ENCODE measurements around the gene KRT35. TPM values are rescaled to one million over a fixed set of nuclear protein-coding genes. Genes with fewer than 3 reads are reported as not detected.

The KRT35 gene
- total and polyA plus RNA-seq, 4 donors = not detected

DNA sequence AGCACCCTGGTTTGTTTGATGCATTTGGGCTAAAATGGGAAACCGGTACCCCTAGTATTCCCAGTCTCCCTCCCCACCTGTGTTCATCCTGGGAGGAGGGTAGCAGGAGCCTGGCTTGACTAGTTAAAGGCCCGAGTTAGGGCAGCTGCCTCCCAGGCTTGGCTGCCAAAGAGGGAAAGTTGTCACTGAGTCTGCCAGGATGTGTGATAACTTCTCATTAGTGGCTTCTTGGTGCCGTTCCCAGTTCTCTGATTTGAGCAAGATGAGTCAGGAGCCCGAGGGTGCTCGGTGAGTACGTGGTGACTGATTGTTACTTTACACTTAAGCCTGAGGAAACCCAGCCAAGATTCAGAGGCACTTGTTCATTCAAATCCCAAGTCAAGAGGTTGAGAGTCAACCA lies 16.3 kb downstream of the KRT35 start:
- no peak for DNase-seq (ENCODE audit: low spot score)
- Histone ChIP-seq H3K27me3 (ENCODE audit: control insufficient read depth in 4 of 4, insufficient read depth in 4 of 4, low read length in 3 of 4) (no peaks in the 10 kb centered on the region), H3K36me3 (ENCODE audit: control insufficient read depth in 4 of 4, insufficient read depth in 3 of 4, low read depth in 1 of 4, low read length in 3 of 4) (no peaks in the 10 kb centered on the region), H3K9me3 (ENCODE audit: control insufficient read depth in 4 of 4, low read length in 3 of 4) (no peaks in the 10 kb centered on the region), H3K4me3 (ENCODE audit: low read depth in 1 of 3, low read length in 3 of 3) (no peak overlapping the region), H3K4me1 (ENCODE audit: control insufficient read depth in 4 of 4, insufficient read depth in 4 of 4, low read length in 3 of 4) (no peaks in the 10 kb centered on the region), H3K27ac (ENCODE audit: low read depth in 1 of 2, low read length in 2 of 2) (no peak overlapping the region), H3K9ac (ENCODE audit: low read depth in 1 of 2, low read length in 2 of 2) (no peak overlapping the region)
- TF ChIP-seq HNF4A (conservative IDR thresholded peaks at IDR 0.05) = no peak
- 68% methylated on average over 6 of the region's 6 CpGs for WGBS

DNA sequence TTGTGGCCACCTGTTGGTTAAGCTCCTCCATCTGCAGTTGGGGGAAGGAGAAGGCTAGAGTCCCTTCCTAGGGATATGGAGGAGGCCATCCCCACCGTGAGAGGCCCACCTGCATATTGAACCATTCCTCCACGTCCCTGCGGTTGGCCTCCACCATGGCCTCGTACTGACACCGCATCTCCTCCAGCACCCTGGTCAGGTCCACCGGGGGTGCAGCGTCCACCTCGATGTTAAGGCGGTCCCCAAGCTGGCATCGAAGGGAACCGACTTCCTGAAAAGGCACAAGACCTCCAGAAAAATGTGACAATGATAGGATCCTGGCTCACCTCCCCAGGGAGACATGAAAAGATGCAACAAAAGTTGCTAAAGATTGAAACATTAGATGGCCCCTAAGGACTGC lies 16.8 kb downstream of the KRT35 start:
- Histone ChIP-seq H3K9me3 (ENCODE audit: control insufficient read depth in 4 of 4, low read length in 3 of 4) (no peaks in the 10 kb centered on the region), H3K9ac (ENCODE audit: low read depth in 1 of 2, low read length in 2 of 2) (no peak overlapping the region), H3K36me3 (ENCODE audit: control insufficient read depth in 4 of 4, insufficient read depth in 3 of 4, low read depth in 1 of 4, low read length in 3 of 4) (no peaks in the 10 kb centered on the region), H3K4me3 (ENCODE audit: low read depth in 1 of 3, low read length in 3 of 3) (no peak overlapping the region), H3K27me3 (ENCODE audit: control insufficient read depth in 4 of 4, insufficient read depth in 4 of 4, low read length in 3 of 4) (no peaks in the 10 kb centered on the region), H3K4me1 (ENCODE audit: control insufficient read depth in 4 of 4, insufficient read depth in 4 of 4, low read length in 3 of 4) (no peaks in the 10 kb centered on the region), H3K27ac (ENCODE audit: low read depth in 1 of 2, low read length in 2 of 2) (no peak overlapping the region)
- WGBS = 92% methylated on average over 11 of the region's 11 CpGs
- no peak for DNase-seq (ENCODE audit: low spot score)
- TF ChIP-seq RAD21 (IDR thresholded peaks at IDR 0.05) = no peak
- no peak for TF ChIP-seq FOXA1 (IDR thresholded peaks at IDR 0.05)
- TF ChIP-seq TAF1 (conservative IDR thresholded peaks at IDR 0.05) = no peak
- no peak for TF ChIP-seq SP1 (IDR thresholded peaks at IDR 0.05)
- TF ChIP-seq HNF4G (IDR thresholded peaks at IDR 0.05) = no peak
- no peak for TF ChIP-seq HNF4A (conservative IDR thresholded peaks at IDR 0.05)
- TF ChIP-seq EGR1 (IDR thresholded peaks at IDR 0.05; ENCODE audit: low read depth in 2 of 2) = no peak
- TF ChIP-seq, protein P1, sequence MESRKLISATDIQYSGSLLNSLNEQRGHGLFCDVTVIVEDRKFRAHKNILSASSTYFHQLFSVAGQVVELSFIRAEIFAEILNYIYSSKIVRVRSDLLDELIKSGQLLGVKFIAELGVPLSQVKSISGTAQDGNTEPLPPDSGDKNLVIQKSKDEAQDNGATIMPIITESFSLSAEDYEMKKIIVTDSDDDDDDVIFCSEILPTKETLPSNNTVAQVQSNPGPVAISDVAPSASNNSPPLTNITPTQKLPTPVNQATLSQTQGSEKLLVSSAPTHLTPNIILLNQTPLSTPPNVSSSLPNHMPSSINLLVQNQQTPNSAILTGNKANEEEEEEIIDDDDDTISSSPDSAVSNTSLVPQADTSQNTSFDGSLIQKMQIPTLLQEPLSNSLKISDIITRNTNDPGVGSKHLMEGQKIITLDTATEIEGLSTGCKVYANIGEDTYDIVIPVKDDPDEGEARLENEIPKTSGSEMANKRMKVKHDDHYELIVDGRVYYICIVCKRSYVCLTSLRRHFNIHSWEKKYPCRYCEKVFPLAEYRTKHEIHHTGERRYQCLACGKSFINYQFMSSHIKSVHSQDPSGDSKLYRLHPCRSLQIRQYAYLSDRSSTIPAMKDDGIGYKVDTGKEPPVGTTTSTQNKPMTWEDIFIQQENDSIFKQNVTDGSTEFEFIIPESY (IDR thresholded peaks at IDR 0.05) = no peak
- no peak for TF ChIP-seq REST (IDR thresholded peaks at IDR 0.05)
- TF ChIP-seq GABPA (IDR thresholded peaks at IDR 0.05 in 1 of 2, conservative IDR thresholded peaks at IDR 0.05 in 1 of 2) = no peak

DNA sequence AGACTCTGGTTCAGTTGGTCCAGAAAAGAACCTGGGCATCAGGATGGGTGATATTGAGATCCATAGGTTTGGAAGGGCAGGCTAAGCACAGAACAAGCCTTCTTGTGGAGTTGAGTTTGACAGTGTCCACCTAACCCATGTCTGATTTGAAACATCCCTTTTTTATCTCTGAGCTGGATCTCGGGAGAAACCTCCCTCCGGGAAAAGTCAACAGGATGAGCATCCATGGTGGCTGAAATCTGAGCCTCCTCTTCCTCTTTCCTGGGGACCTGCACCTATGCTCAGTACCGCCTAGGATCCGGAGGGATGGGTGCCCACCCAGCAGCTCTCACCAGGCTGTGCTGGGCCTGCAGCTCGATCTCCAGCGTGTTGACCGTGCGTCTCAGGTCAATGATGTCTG lies 17.2 kb downstream of the KRT35 start:
- H3K4me1 ChIP-seq (ENCODE audit: control insufficient read depth in 4 of 4, insufficient read depth in 4 of 4, low read length in 3 of 4) = no peaks in the 10 kb centered on the region
- H3K36me3 ChIP-seq (ENCODE audit: control insufficient read depth in 4 of 4, insufficient read depth in 3 of 4, low read depth in 1 of 4, low read length in 3 of 4) = no peaks in the 10 kb centered on the region
- H3K27me3 ChIP-seq (ENCODE audit: control insufficient read depth in 4 of 4, insufficient read depth in 4 of 4, low read length in 3 of 4) = no peaks in the 10 kb centered on the region
- no peak for DNase-seq (ENCODE audit: low spot score)
- WGBS = 85% methylated on average over 8 of the region's 8 CpGs
- H3K4me3 ChIP-seq (ENCODE audit: low read depth in 1 of 3, low read length in 3 of 3) = no peak overlapping the region
- H3K27ac ChIP-seq (ENCODE audit: low read depth in 1 of 2, low read length in 2 of 2) = no peak overlapping the region
- H3K9ac ChIP-seq (ENCODE audit: low read depth in 1 of 2, low read length in 2 of 2) = no peak overlapping the region
- no peaks in the 10 kb centered on the region for H3K9me3 ChIP-seq (ENCODE audit: control insufficient read depth in 4 of 4, low read length in 3 of 4)
- TF ChIP-seq YY1 (IDR thresholded peaks at IDR 0.05) (no peak), RAD21 (IDR thresholded peaks at IDR 0.05) (no peak), FOXA2 (IDR thresholded peaks at IDR 0.05) (no peak), NR2F2 (IDR thresholded peaks at IDR 0.05) (no peak), SP1 (IDR thresholded peaks at IDR 0.05) (no peak), JUND (IDR thresholded peaks at IDR 0.05) (no peak)
